HEK293 (cell line): Measurements from ENCODE around the gene FGR.
"Not testable (repeated sequence)": the region's sequence is repeated elsewhere in the genome, so short reads cannot be mapped to it uniquely, and the experiment has no call there.

Source experiments
- CTCF ChIA-PET: fragments of 350-600 bp; formaldehyde crosslinking; extraction: SDS; loops from one replicate; lab custom pipeline; 2021; ENCODE audit warnings: antibody characterized with exemption; lab: Yijun Ruan, JAX
- POLR2A ChIA-PET: fragments of 300-600 bp; formaldehyde crosslinking; extraction: SDS; loops from one replicate; lab custom pipeline; 2020; ENCODE audit warnings: antibody characterized with exemption, inconsistent platforms; lab: Yijun Ruan, JAX
- H3K27ac ChIP-seq: fragments of 200-500 bp; sonication (Bioruptor generic); 2 replicates; pipeline ENCODE4 v1.5.1; 2014; ENCODE audit warnings: low read depth, low read length, control low read depth, inconsistent platforms; ENCODE audit errors: extremely low read depth
- H3K36me3 ChIP-seq, 2 experiments: fragments of 200-500 bp in 1 of 2; sonication (Bioruptor generic) in 1 of 2; 1 replicate in 1 of 2; 2 replicates in 1 of 2; pipeline ENCODE4 v1.5.1; 2014 to 2017; ENCODE audit warnings: inconsistent platforms in 2 of 2, low read length in 2 of 2; ENCODE audit not compliant: control insufficient read depth in 2 of 2, insufficient read depth in 1 of 2
- H3K4me1 ChIP-seq: fragments of 200-500 bp; sonication (Bioruptor generic); 2 replicates; pipeline ENCODE4 v1.5.1; 2014; ENCODE audit warnings: mild to moderate bottlenecking, low read length, inconsistent platforms; ENCODE audit not compliant: control insufficient read depth, insufficient read depth
- H3K4me3 ChIP-seq: 2 replicates; pipeline ENCODE4 v1.5.1; 2011; ENCODE audit warnings: low read depth, mild to moderate bottlenecking, control low read depth, low read length, moderate library complexity
- H3K9me3 ChIP-seq: fragments of 200-500 bp; sonication (Bioruptor generic); 2 replicates; pipeline ENCODE4 v1.5.1; 2014; ENCODE audit warnings: low read depth, low read length, inconsistent platforms; ENCODE audit not compliant: control insufficient read depth, insufficient read depth
- ATF2 ChIP-seq: fragments of 450-650 bp; formaldehyde crosslinking; IDR thresholded peaks from 2 replicates; pipeline ENCODE4 v1.5.1; 2016; ENCODE audit warnings: missing biosample characterization, missing genetic modification characterization, low read depth
- KLF17 ChIP-seq: fragments of 450-650 bp; formaldehyde crosslinking; IDR thresholded peaks from 2 replicates; pipeline ENCODE4 v1.5.1; 2016; ENCODE audit warnings: missing biosample characterization, missing genetic modification characterization
- SCRT2 ChIP-seq: fragments of 450-650 bp; formaldehyde crosslinking; IDR thresholded peaks from 2 replicates; pipeline ENCODE4 v1.5.1; 2016; ENCODE audit warnings: missing biosample characterization, missing genetic modification characterization
- SETDB1 ChIP-seq: IDR thresholded peaks from one replicate; pipeline ENCODE4 v1.6.1; 2017; ENCODE audit warnings: mild to moderate bottlenecking, low read length, moderate library complexity, mixed read lengths; ENCODE audit not compliant: insufficient read length
- ZEB2 ChIP-seq: fragments of 450-650 bp; formaldehyde crosslinking; IDR thresholded peaks from 2 replicates; pipeline ENCODE4 v1.5.1; 2016; ENCODE audit warnings: missing biosample characterization, missing genetic modification characterization
- ZNF398 ChIP-seq: fragments of 450-650 bp; formaldehyde crosslinking; IDR thresholded peaks from 2 replicates; pipeline ENCODE4 v1.5.1; 2017; ENCODE audit warnings: missing biosample characterization, missing genetic modification characterization
- ZNF518A ChIP-seq: fragments of 450-650 bp; formaldehyde crosslinking; conservative IDR thresholded peaks from 2 replicates; pipeline ENCODE4 v1.5.1; 2016; ENCODE audit warnings: low read depth, missing biosample characterization, missing genetic modification characterization
- ZNF529 ChIP-seq: fragments of 450-650 bp; formaldehyde crosslinking; IDR thresholded peaks from 2 replicates; pipeline ENCODE4 v1.5.1; 2017; ENCODE audit warnings: missing genetic modification characterization, missing biosample characterization; ENCODE audit not compliant: insufficient replicate concordance
- ZNF585B ChIP-seq: fragments of 450-650 bp; formaldehyde crosslinking; IDR thresholded peaks from 2 replicates; pipeline ENCODE4 v1.5.1; 2016; ENCODE audit warnings: missing biosample characterization, missing genetic modification characterization
- ZNF670 ChIP-seq: fragments of 450-650 bp; formaldehyde crosslinking; IDR thresholded peaks from 2 replicates; pipeline ENCODE4 v1.5.1; 2016; ENCODE audit warnings: missing biosample characterization, missing genetic modification characterization, low read depth
- ZNF707 ChIP-seq: fragments of 450-650 bp; formaldehyde crosslinking; IDR thresholded peaks from 2 replicates; pipeline ENCODE4 v1.5.1; 2016; ENCODE audit warnings: missing biosample characterization, missing genetic modification characterization
- ZNF843 ChIP-seq: fragments of 450-650 bp; formaldehyde crosslinking; IDR thresholded peaks from 2 replicates; pipeline ENCODE4 v1.5.1; 2016; ENCODE audit warnings: missing biosample characterization, missing genetic modification characterization
- TF ChIP-seq, protein P1 (sequence below): fragments of 450-650 bp; formaldehyde crosslinking; IDR thresholded peaks from 2 replicates; pipeline ENCODE4 v1.5.1; 2016; ENCODE audit warnings: missing biosample characterization, missing genetic modification characterization

FGR gene

DNA sequence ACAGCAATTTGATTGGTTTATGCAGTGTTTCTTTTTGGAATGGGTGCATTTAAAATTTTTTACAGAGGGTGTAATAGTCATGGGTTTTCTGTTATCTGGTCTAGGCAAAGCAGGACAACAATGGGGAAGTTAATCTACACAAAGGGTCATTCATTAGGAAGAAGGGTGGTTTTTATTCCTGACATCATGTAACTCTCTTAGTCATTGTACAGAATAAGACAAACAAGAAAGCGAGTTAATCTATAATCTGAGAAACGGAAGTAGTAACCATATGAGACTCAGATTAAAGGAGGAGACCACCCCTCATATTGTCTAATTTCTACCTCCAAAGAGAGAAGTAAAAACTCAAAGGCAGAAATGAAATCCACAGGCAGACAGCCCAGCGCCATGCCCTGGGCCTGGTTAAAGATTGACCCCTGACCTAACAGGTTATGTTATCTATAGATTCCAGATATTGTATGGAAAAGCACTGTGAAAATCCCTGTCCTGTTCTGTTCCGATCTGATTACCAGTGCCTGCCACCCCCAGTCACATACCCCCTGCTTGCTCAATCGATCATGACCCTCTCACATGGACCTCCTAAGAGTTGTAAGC is 47.5 kb upstream of the FGR start:
- Histone ChIP-seq H3K36me3 (no peaks in the 10 kb centered on the region), H3K9me3 (no peaks in the 10 kb centered on the region), H3K4me3 (no peak overlapping the region), H3K27ac (no peak overlapping the region), H3K4me1 (no peaks in the 10 kb centered on the region)
- ChIA-PET POLR2A (no interaction called here), CTCF (interaction anchor here (1.0 kb wide), 1 partner anchor 13 kb away, joined by 8 read pairs; no protein-coding TSS in a partner anchor)
- TF ChIP-seq ZNF398 (tag by site-specific recombination) (no peak), ZNF843 (tag by site-specific recombination) (no peak)

GRCh38 chr1:27681580-27681979 is 46.6 kb upstream of the FGR start:
- H3K4me3 ChIP-seq, H3K27ac ChIP-seq, H3K4me1 ChIP-seq, H3K9me3 ChIP-seq, H3K36me3 ChIP-seq, CTCF ChIA-PET, POLR2A ChIA-PET: not testable (repeated sequence)
- TF ChIP-seq ZNF707 (tag by site-specific recombination) (peak; percentile 99), SCRT2 (tag by site-specific recombination) (peak; percentile 50; the same call in 1 of the 2 replicates)

DNA sequence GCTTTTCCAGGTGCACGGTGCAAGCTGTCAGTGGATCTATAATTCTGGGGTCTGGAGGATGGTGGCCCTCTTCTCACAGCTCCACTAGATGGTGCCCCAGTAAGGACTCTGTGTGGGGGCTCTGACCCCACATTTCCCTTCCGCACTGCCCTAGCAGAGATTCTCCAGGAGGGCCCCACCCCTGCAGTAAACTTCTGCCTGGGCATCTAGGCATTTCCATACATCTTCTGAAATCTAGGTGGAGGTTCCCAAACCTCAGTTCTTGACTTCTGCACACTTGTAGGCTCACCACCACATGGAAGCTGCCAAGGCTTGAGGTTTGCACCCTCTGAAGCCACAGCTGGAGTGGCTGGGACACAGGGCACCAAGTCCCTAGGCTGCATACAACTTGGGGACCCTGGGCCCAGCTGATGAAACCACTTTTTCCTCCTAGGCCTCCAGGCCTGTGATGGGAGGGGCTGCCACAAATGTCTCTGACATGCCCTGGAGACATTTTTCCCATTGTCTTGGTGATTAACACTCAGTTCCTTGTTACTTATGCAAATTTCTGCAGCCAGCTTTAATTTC is 45.3 kb upstream of the FGR start:
- CTCF ChIA-PET: interaction anchor here (1.9 kb wide), 1 partner anchor 11 kb away, joined by 9 read pairs; no protein-coding TSS in a partner anchor
- POLR2A ChIA-PET: not testable (repeated sequence)
- TF ChIP-seq, protein P1, sequence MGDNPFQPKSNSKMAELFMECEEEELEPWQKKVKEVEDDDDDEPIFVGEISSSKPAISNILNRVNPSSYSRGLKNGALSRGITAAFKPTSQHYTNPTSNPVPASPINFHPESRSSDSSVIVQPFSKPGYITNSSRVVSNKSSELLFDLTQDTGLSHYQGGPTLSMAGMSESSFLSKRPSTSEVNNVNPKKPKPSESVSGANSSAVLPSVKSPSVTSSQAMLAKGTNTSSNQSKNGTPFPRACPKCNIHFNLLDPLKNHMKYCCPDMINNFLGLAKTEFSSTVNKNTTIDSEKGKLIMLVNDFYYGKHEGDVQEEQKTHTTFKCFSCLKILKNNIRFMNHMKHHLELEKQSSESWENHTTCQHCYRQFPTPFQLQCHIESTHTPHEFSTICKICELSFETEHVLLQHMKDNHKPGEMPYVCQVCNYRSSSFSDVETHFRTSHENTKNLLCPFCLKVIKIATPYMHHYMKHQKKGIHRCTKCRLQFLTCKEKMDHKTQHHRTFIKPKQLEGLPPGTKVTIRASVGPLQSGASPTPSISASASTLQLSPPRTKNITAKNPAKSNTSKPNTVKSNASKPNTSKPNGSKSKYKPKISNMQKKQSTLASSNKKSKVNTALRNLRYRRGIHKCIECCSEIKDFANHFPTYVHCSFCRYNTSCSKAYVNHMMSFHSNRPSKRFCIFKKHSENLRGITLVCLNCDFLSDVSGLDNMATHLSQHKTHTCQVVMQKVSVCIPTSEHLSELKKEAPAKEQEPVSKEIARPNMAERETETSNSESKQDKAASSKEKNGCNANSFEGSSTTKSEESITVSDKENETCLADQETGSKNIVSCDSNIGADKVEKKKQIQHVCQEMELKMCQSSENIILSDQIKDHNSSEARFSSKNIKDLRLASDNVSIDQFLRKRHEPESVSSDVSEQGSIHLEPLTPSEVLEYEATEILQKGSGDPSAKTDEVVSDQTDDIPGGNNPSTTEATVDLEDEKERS (tag by site-specific recombination): peak; percentile 68; the same call in 1 of the 2 replicates
- peak; percentile 99 for TF ChIP-seq ZNF585B
- TF ChIP-seq ZNF529 (tag by site-specific recombination): peak; percentile 18
- TF ChIP-seq SETDB1: peak; percentile 78
- TF ChIP-seq, all 188 proteins: peak for 4; not testable (repeated sequence) for 184
- not testable (repeated sequence) for H3K36me3 ChIP-seq, H3K9me3 ChIP-seq, H3K4me1 ChIP-seq, H3K27ac ChIP-seq, H3K4me3 ChIP-seq

DNA sequence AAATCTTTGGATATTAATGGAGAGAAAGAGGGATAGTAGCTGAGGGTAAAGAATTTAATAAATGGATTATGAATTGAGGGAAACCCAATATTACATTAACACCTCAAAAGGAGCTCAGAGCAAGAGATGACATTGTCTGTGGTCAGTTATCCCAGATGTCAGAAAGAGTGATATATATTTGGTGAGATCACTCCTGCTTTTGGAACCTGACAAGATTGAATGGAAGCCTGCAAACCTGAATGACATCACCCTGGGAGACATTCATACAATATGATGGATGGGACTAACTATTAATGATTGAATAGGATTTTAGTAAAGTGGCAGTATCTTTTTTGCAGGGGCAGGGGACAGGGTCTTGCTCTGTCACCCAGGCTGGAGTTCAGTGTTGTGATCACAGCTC is 43.8 kb upstream of the FGR start:
- Histone ChIP-seq H3K9me3 (no peaks in the 10 kb centered on the region), H3K27ac (no peak overlapping the region), H3K36me3 (no peaks in the 10 kb centered on the region), H3K4me3 (no peak overlapping the region), H3K4me1 (no peaks in the 10 kb centered on the region)
- ChIA-PET POLR2A (interaction anchor here (0.6 to 1.1 kb wide), 2 partner anchors 94 to 900 kb away, joined by 3 to 7 read pairs; partner anchors contain the start of gene STX12), CTCF (interaction anchor here (0.6 to 1.9 kb wide), 2 partner anchors 9 to 1315 kb away, joined by 3 to 9 read pairs; no protein-coding TSS in a partner anchor)
- TF ChIP-seq ATF2 (no peak), ZNF585B (no peak), KLF17 (tag by site-specific recombination) (no peak), ZEB2 (tag by site-specific recombination) (no peak), ZNF670 (tag by site-specific recombination) (no peak), ZNF518A (tag by site-specific recombination) (no peak)
